GM18499 (cell line): ENCODE data around the gene PTPRG.

Experiments
- ATAC-seq: cut with Tn5 transposase; IDR thresholded peaks from one replicate; pipeline ENCODE4 v1.9.1; 2021; ENCODE audit warnings: moderate number of reproducible peaks; ENCODE audit not compliant: insufficient read depth, unreplicated experiment

Gene PTPRG

DNA sequence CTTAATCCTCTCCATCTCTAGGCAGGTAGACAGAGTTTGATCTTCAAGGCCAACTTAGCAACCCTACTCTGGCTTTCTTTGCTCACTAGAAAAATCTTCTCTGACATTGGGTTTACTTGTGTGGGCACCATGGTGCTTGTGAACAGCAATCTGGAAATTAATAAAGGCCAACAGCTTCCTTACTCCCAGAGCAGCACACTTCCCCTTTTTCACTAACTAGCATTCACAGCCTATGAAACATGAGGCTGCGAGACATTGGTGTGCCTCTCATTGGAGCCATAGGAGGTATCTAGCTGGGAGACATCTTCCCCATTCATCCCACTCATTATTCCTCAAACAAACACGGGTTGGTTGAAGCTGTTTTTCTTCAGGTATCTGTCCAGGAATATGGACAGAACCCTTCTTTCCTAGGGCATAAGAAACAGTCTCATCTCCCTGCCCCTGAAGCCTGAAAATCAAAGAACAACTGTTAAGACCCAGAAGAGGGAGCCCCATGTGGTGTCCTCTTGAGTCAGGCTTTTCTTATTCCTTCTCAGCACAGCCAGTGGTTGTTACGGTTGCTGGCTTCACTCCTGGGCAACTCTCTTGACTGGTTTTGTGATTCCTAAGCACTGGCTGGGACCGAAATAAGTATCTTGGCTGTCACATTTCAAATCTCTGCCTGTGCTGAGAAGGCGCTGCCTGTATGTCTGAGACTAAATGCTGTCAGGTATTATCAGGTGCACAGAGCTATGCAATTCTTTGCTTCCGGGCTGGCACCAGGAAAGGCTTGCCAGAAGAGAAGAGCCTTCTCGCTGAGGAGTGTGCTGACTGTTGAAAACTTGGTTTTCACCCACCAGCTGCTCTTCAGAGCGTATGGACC is 617.6 kb downstream of the PTPRG start:
- ATAC-seq, result no peak

DNA sequence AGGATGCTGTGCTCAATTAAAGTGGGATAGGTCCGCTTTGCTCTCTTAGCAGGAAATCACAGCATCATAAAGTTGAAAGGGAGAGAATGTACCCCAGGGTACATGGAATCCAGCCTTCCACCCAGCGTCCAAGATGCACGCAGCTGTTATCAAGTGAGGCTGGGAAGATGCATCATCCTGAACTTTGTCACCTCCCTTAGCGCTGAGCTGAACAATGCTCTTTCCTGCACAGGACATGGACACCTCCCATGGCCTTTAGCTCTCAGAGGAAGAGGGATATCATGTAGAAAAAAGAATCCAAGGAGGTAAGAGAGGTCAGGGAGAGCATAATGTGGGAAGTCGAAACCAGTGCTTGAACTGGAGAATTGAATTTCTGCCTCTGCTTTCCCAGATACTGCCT is 619.1 kb downstream of the PTPRG start:
- no peak for ATAC-seq

DNA sequence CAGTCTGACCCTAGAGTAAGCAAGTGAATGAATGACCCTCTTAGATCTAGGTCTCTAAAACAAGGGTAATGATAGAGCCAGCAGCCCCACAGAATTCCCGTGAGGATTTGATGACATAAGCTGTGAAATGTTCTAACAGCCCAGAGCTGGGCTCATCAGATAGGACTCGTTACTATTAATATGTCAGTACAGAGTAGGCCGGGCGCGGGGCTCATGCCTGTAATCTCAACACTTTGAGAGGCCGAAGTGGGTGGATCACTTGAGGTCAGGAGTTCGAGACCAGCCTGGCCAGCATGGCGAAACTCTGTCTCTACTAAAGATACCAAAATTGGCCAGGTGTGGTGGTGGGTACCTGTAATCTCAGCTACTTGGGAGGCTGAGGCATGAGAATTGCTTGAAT is 621.7 kb downstream of the PTPRG start:
- ATAC-seq, result no peak

DNA sequence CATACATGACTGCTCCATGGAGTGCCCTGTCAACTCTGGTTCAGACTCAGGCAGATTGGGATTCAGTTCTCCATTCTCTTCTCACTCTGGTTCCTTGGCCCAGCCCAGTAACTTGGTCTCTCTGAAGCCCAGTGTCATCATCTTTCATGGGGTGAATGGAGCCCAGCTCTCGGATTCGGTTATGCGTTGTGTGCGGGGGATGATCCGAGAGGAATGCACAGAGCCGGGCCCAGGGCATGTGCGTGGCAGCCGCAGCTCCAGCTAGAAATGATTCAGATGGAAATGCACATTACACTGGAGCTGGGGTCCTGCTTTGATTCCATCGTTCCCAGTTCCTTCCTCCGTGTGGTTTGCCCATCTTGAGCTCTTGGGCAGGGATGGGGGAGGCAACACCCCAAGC is 622.6 kb downstream of the PTPRG start:
- ATAC-seq, result no peak

DNA sequence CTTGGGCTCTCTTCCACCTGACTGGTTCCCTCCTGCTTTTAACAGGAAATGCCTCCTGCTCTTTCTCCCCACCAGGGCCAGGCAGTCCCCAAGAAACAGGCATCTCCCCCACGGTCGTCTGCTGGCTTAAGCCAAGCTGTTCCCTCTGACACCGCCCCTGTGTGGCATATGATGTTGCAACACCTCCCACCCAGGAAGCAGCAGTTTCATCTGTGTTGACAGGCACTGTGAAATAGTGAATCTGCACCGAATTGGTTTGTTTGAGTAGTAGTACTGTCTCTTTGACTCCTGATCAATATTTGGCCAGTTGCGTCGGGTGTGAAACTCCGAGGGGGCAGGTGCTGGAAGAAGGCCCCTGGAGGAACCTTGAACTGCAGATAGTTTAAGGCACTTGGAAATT is 623.2 kb downstream of the PTPRG start:
- ATAC-seq, result no peak

DNA sequence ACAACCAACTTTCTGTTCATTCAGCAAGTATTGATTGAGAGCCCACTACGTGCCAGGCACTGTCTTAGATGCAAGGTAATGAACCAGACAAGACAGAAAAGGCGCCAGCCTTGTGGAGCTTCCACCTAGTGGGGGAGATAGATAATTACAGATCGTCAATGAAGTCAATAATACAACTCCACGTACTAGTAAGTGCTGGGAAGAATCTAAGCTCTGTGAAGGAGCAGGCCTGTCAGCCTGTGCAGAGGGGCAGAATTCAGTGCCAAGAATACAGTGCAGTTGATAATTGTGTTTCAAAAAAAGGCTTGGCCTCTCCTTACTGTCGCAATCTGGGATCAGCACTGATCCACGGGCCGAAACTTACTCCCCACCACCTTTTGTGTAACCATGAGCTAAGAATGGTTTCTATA is 625.7 kb downstream of the PTPRG start:
- ATAC-seq, result no peak

DNA sequence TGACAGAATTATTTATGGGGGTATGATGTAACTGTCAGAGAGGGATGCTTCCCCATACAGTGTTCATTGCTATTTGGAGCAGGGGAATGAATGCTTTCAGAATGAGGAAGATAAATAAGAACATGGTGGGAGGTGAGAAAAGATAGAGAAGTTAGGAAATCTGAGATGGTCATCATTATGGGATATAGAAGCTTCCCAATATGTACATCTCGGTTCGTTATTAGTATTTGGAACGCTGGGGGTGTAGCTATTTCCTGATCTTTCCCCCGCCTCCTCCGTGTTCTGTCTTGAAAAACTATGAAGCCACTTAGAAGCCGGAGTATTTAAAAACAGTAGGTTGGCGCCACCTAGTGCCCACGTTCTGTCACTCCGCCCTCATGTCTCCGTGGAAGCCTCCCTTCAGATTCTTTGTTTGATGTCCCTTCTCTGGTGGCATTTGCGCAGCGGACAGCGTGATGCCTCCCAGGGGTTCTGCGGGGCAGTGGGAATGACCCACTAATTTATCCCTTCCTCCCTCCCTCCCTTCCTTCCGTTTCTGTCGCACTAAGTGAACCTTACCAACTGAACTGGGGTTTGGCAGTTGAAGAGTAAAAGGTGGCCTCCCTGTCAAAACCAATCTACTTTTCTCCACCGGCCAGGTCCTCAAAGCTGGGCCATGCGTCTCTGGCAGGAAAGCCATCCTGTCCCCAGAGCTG is 627.5 kb downstream of the PTPRG start:
- no peak for ATAC-seq

- ATAC-seq, result no peak
These were observed 628.0 kb downstream of the PTPRG start for GRCh38 chr3:62189376-62189698.

GRCh38 chr3:62192891-62193290 is 631.5 kb downstream of the PTPRG start:
- no peak for ATAC-seq

DNA sequence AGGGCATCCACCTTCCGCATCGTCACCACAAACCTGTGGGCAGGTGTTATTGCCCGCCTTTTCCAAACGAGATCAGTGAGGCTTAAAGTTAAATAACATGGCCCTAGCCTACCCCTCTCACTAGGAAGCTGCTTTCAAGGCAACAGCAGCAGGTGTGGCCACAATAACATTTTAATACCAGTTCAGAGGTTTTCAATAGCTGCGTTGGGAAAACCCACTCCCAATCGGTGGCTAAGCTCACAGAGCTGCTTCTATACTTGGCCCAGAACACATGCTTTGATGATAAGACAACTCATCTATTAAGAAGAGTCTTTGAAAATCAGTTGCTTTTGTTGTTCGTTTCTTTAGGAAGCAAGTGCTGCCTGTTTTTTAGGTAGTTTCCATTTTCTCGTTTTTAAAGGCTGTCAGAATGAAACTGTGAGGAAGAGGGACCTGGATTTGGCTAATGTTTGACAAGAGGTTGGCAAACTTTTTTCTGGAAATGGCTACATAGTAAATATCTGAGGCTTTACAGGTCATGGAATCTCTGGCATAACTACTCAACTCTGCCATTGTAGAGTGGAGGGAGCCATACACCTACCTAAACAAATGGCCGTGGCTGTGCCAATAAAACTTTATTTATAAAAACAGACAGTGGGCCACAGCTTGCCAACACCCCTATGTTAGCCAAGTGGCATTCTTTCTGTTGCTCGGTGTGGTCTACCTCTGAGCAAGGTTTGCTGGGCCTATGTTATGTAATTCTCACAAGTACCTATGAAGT is 632.4 kb downstream of the PTPRG start:
- no peak for ATAC-seq

GRCh38 chr3:62197350-62198012 is 636.1 kb downstream of the PTPRG start:
- ATAC-seq, result no peak

- no peak for ATAC-seq
These were observed 637.8 kb downstream of the PTPRG start for GRCh38 chr3:62199126-62199525.

GRCh38 chr3:62201438-62202035 is 640.2 kb downstream of the PTPRG start:
- ATAC-seq, result no peak

DNA sequence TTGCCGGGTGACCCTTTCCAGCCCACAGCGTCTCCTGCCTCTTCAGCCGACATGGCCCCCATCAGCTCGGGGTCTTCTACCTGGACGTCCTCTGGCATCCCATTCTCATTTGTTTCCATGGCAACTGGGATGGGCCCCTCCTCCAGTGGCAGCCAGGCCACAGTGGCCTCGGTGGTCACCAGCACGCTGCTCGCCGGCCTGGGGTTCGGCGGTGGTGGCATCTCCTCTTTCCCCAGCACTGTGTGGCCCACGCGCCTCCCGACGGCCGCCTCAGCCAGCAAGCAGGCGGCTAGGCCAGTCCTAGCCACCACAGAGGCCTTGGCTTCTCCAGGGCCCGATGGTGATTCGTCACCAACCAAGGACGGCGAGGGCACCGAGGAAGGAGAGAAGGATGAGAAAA is 641.8 kb downstream of the PTPRG start:
- ATAC-seq, result no peak

DNA sequence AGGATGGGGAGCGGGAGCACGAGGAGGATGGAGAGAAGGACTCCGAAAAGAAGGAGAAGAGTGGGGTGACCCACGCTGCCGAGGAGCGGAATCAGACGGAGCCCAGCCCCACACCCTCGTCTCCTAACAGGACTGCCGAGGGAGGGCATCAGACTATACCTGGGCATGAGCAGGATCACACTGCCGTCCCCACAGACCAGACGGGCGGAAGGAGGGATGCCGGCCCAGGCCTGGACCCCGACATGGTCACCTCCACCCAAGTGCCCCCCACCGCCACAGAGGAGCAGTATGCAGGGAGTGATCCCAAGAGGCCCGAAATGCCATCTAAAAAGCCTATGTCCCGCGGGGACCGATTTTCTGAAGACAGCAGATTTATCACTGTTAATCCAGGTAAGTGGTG is 642.2 kb downstream of the PTPRG start:
- ATAC-seq, result no peak

DNA sequence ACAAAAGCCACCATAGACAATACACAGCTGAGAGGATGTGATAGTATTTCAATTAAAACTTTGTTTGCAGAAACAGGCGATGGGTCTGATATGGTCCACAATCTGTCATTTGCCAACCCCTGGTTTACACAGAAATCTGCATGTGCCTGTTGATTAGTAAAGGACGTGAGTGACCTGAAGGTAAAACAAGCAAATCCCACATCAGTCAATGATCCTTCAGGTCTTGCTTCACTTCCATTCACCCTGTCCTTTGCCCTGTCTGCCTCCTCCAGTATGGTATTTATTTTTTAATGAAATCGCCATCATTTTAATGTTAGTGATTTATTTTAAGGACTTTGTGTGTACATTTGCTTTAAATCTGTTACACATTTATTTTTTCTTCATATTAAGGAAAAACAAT is 645.8 kb downstream of the PTPRG start:
- no peak for ATAC-seq

DNA sequence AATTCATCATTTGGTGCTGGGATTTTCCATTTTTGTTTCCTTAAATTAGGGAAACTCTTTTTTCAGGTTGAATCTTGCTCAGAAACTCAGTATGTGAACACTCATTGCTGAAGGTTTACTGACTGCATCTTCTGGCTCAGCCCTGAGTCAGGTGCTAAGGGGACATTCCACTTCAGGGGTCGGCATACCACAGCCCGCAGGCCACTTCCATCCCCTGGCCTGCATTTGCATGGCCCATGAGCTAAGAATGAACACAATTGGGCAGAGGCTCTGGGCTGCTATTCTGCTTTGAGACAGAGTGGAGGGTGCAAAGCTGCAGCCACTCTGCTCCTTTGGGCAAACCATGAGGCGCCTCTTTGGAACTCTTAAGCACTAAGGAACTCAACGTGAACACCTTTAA is 647.0 kb downstream of the PTPRG start:
- no peak for ATAC-seq

- ATAC-seq, result no peak
These were observed 647.7 kb downstream of the PTPRG start for GRCh38 chr3:62209101-62209500.

DNA sequence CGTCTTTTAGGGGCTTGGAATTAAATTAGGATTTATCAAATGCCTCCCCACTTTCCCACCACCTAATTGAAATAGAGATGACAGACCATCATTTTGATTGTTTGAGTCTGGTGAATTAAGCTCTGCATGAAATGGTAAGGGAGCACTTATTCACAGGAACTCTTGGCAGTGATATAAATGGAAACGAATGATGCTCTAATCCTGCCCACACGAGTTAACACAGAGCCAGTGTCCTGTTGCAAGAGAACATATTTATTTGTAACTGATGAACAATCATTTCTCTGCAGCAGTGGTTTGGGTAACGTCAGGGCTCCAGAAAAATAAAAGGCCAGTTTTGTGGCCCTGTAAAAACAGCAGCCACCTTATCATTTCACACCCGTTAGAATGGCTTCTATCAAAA is 648.6 kb downstream of the PTPRG start:
- ATAC-seq, result no peak

GRCh38 chr3:62211675-62212429 is 650.5 kb downstream of the PTPRG start:
- no peak for ATAC-seq
